Measurements from ENCODE around the gene LKAAEAR1. TPM values are rescaled to one million over a fixed set of nuclear protein-coding genes. Genes with fewer than 3 reads are reported as not detected.

LKAAEAR1 gene
- total and polyA plus RNA-seq, 2 of the 13 experiments (the other 11 are each of a cell fraction or from before 2014, with no cell fraction given), result not detected

- TF ChIP-seq ZNF674 (CRISPR knock-in tag; IDR thresholded peaks at IDR 0.05; ENCODE audit: low read depth) (peak; percentile 35; the same call in 1 of the 2 replicates), USF2 (IDR thresholded peaks at IDR 0.05; ENCODE audit: low read depth, low read length) (no peak), USF2 (CRISPR knock-in tag; IDR thresholded peaks at IDR 0.05; ENCODE audit: borderline replicate concordance) (no peak), SRF (IDR thresholded peaks at IDR 0.05; ENCODE audit: low read depth, low read length) (no peak), DZIP1 (CRISPR knock-in tag; IDR thresholded peaks at IDR 0.05) (peak; percentile 40), CREB3 (CRISPR knock-in tag; IDR thresholded peaks at IDR 0.05) (no peak), ZNF292 (CRISPR knock-in tag; IDR thresholded peaks at IDR 0.05; ENCODE audit: borderline replicate concordance, low read depth) (no peak), ZNF609 (CRISPR knock-in tag; IDR thresholded peaks at IDR 0.05; ENCODE audit: borderline replicate concordance) (peak; percentile 89), THYN1 (CRISPR knock-in tag; IDR thresholded peaks at IDR 0.05; ENCODE audit: borderline replicate concordance, low read depth) (no peak), POGZ (CRISPR knock-in tag; IDR thresholded peaks at IDR 0.05) (peak; percentile 42; the same call in 1 of the 2 replicates), ZFP36L1 (CRISPR knock-in tag; IDR thresholded peaks at IDR 0.05) (0 out of 2 replicates have a peak, but pooled peaks have one; percentile 55), TRAFD1 (CRISPR knock-in tag; IDR thresholded peaks at IDR 0.05; ENCODE audit: borderline replicate concordance) (peak; percentile 51; the same call in 1 of the 2 replicates), CENPX (CRISPR knock-in tag; IDR thresholded peaks at IDR 0.05) (no peak), ZNF382 (CRISPR knock-in tag; IDR thresholded peaks at IDR 0.05; ENCODE audit: borderline replicate concordance) (no peak)
Observed at GRCh38 chr20:64065062-64065973, 18.9 kb downstream of the LKAAEAR1 start (continued).

Data from HepG2 (cell line).